Stimulated activated naive CD4-positive, alpha-beta T cell treated with Interleukin-2 at 50 U/mL for 16 hours (primary cell): Measurements from ENCODE around the gene CST2.
"Not testable (repeated sequence)": the region's sequence is repeated elsewhere in the genome, so short reads cannot be mapped to it uniquely, and the experiment has no call there.

Source experiments
- DNase-seq: peaks from one replicate; lab custom pipeline; 2025; lab: John Stamatoyannopoulos, UW

Gene CST2

DNA sequence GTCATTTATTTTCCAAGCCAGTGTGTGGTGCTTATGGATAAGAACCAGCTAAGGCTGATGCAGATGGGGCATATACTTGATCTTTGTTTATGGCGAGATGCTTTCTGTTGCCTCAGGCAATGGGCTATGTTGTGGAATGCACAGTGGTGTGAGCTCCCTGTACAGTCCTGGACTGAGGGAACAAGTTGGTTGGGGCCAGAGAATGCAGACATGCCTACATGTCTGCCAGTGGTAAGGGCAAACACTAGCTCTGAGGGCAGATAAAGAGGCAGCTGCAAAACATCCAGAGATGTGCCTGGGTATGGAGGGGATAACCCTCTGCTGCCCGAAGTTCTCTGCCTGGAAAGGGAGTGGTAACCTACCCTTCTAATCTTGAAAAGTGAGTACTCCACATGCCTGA, 16.2 kb downstream of the CST2 start:
- not testable (repeated sequence) for DNase-seq

DNA sequence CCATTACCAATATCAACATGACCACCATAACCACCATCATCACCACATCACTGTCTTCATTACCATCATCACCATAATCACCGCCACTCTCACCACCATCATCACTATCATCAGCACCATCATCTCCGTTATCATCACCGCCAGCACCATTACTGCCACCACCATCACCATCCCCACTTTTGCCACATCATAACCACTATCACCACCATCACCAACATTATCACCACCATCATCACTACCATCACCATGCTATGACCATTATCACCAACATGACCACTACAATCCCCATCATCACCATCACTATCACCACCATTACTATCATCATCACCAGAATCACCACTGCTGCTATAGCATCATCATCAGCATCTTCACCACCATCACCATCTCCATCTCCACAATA, 25.7 kb downstream of the CST2 start:
- DNase-seq = no peak

GRCh38 chr20:23799216-23799847, 27.2 kb downstream of the CST2 start:
- not testable (repeated sequence) for DNase-seq

GRCh38 chr20:23795526-23795925, 31.0 kb downstream of the CST2 start:
- DNase-seq = no peak

DNA sequence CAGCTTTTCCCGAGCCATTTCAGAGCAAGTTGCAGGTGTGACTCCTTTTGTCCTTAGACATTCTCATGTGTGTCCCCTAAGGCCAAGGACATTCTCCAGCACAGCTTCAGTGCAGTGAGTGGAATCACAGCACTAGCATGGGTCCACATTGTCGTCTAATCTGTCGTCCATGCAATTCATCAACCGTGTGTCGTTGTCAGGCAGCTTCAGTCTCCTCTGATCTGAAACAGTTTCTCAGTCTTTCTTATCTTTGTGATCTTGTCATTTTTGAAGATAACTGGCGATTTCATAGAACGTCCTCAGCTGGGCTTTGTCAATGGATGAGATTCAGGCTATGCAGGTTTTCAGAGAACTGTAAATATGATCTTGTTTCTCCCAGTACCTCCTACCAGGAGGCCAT, 31.7 kb downstream of the CST2 start:
- no peak for DNase-seq

DNA sequence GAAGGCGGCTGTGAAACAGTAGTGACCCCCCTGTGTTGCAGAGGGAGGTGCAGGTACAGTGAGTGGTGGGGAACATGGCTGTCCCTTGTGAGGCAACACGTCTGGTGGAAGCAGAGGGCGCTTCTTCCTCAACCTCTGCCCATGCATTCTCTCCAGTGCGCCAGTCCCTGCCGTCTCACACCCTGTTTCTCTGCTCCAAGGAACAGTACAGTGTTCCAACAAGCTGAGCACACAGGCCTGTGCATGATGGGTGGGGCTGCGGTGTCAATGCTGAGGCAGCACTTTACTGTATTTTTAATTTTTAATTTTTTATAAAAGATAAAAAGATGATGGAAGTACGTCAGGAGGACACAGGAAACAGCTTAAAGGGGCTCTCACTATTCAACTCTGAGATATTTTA, 32.5 kb downstream of the CST2 start:
- no peak for DNase-seq

DNA sequence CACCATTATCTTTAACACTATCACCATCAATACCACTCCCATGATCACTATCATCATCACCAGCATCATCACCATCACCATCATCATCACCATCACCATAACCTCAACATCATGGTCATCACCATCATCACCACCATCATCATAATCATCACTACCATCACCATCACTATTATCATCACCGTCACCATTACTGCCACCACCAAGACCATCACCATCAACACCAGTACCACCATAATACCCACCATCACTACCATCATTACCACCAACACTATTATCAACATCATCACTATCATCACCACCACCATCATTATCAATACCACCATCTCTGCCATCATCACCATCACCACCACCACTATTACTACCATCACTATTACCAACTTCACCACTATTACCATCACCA, 43.1 kb downstream of the CST2 start:
- DNase-seq = no peak

DNA sequence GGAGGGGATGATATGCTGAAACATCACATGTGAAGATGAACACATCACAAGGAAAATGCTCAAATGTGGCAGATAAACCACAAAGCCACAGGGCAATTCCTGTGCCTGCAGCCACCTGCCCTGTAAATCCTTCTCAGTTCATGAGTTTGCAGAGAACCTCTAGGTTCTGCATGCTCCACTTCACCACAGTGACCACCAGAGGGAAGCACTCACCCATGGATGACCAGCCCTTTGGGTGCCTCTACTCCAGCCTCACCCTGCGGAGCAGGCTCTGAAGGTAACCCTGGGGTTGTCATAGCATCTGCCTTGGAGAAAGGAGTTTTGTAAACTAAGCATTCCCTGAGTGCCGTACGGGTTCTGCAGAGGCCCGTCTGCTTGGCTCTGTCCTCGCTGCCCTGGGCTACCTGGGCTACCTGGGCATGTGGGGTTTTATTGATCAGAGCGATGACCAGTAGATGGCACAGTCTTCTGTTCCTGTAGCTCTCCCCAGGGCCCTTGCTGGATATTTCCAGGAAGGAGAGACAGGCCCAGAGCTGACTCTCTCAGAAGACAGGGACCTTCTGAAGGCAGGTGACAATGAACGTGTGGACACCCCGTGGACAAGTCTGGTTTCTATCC, 44.1 kb downstream of the CST2 start:
- DNase-seq = no peak

GRCh38 chr20:23778676-23779075, 47.9 kb downstream of the CST2 start:
- not testable (repeated sequence) for DNase-seq

DNA sequence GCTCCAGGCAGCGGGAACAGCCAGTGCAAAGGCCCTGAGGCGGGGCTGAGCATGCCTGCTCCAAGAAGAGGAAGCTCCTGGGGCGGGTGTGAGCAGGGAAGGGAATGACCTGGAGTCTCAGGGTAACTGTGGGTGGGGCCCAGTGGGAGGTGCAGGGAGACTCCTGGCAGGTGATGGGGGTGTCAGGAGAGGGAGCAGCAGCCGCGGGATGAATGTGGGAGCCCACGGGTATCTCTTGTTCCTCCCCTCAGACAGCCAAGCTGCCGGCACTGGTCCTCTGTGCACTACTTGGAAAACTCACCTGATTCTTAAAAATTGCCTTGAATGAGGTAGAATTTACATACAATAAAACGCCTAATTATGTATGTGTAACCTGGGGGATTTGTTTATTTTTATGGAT, 49.1 kb downstream of the CST2 start:
- DNase-seq = not testable (repeated sequence)

DNA sequence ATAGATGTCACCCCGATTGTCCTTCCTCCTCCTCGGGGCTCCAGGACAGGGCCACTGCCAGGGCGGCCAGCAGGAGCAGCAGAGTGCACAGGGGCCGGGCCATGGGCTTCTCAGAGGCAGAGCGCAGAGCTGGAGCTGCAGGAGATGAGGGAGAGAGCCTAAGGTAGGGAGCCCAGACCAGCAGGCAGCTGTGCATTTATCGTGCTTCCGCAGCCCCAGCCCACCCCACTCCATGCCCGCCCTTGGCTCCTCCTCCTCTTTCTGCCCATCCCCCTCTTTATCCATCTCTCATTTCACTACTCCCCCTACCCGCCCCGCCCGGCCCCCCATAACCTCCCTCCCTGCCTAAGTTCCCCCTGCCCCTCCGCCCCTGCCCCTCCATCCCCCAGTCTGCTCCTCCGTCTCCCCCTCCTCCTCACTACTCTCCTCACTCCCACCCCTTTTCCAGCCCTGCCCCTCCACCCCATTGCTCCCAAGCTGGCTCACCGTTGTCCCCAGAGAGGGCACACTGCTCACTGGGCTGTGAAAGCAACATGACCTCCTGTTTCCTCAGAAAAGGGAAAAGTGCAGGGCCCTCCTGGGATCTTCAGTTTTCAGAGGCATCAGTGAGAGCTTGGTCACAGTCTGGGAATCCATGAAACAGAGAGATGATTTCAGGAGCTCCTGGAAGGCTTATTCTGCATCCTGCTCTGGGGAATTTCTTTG, 50.3 kb downstream of the CST2 start:
- DNase-seq = no peak

GRCh38 chr20:23774081-23774480, 52.4 kb downstream of the CST2 start:
- DNase-seq = no peak
